Astrocyte (in vitro differentiated cells and primary cell): ENCODE measurements around the gene CYLD. TPM values are rescaled to one million over a fixed set of nuclear protein-coding genes. Genes with fewer than 3 reads are reported as not detected.

ENCODE experiments used
- DNase-seq: peaks from one replicate; pipeline ENCODE4 v3.0.0-alpha.2; 2010; ENCODE audit warnings: low read depth
- FAIRE-seq: peaks from 2 replicates; lab custom pipeline; 2011; peaks lifted over from hg19 to GRCh38; lab: Jason Lieb, UNC
- H2AFZ ChIP-seq: 2 replicates; pipeline ENCODE4 v1.6.0; 2012; ENCODE audit warnings: low read depth, low read length, inconsistent platforms
- H3K27ac ChIP-seq: 2 replicates; pipeline ENCODE4 v1.5.1; 2011; ENCODE audit warnings: low read depth, low read length, inconsistent platforms
- H3K27me3 ChIP-seq: 2 replicates; pipeline ENCODE4 v1.6.0; 2011; ENCODE audit warnings: low read length, inconsistent platforms; ENCODE audit not compliant: insufficient read depth
- H3K36me3 ChIP-seq: 2 replicates; pipeline ENCODE4 v1.5.1; 2011; ENCODE audit warnings: low read length, inconsistent platforms; ENCODE audit not compliant: insufficient read depth
- H3K4me1 ChIP-seq: 2 replicates; pipeline ENCODE4 v1.5.1; 2011; ENCODE audit warnings: low read length, inconsistent platforms; ENCODE audit not compliant: insufficient read depth
- H3K4me2 ChIP-seq: 2 replicates; pipeline ENCODE4 v1.6.0; 2012; ENCODE audit warnings: low read length, inconsistent platforms
- H3K4me3 ChIP-seq: 2 replicates; pipeline ENCODE4 v1.5.1; 2011; ENCODE audit warnings: low read depth, mild to moderate bottlenecking, low read length, inconsistent platforms; ENCODE audit not compliant: insufficient read depth
- H3K79me2 ChIP-seq: 2 replicates; pipeline ENCODE4 v1.6.0; 2012; ENCODE audit warnings: mild to moderate bottlenecking, low read length, inconsistent platforms; ENCODE audit not compliant: insufficient read depth
- H3K9ac ChIP-seq: 2 replicates; pipeline ENCODE4 v1.6.0; 2012; ENCODE audit warnings: mild to moderate bottlenecking, low read length, inconsistent platforms
- H3K9me3 ChIP-seq: 2 replicates; pipeline ENCODE4 v1.5.1; 2012; ENCODE audit warnings: low read depth, mild to moderate bottlenecking, low read length, inconsistent platforms; ENCODE audit not compliant: insufficient read depth
- H4K20me1 ChIP-seq: 2 replicates; pipeline ENCODE4 v1.6.0; 2012; ENCODE audit warnings: low read length, inconsistent platforms; ENCODE audit not compliant: insufficient read depth
- H3K27ac Mint-ChIP-seq: one replicate; pipeline ENCODE4 v1.8.0; 2021; ENCODE audit warnings: mild to moderate bottlenecking, mixed read lengths; ENCODE audit not compliant: unreplicated experiment
- H3K27me3 Mint-ChIP-seq: one replicate; pipeline ENCODE4 v1.8.0; 2021; ENCODE audit warnings: low read depth, mixed read lengths; ENCODE audit not compliant: unreplicated experiment
- H3K36me3 Mint-ChIP-seq: one replicate; pipeline ENCODE4 v1.8.0; 2021; ENCODE audit warnings: low read depth, mixed read lengths; ENCODE audit not compliant: unreplicated experiment
- H3K4me1 Mint-ChIP-seq: one replicate; pipeline ENCODE4 v1.8.0; 2021; ENCODE audit warnings: low read depth, mixed read lengths; ENCODE audit not compliant: unreplicated experiment
- H3K4me3 Mint-ChIP-seq: one replicate; pipeline ENCODE4 v1.8.0; 2021; ENCODE audit warnings: mild to moderate bottlenecking, moderate library complexity, mixed read lengths; ENCODE audit not compliant: unreplicated experiment
- H3K9me3 Mint-ChIP-seq: one replicate; pipeline ENCODE4 v1.8.0; 2021; ENCODE audit warnings: mild to moderate bottlenecking, mixed read lengths; ENCODE audit not compliant: unreplicated experiment
- CTCF ChIP-seq: IDR thresholded peaks from 2 replicates; pipeline ENCODE4 v1.5.1; 2011; ENCODE audit warnings: low read depth, mild to moderate bottlenecking, inconsistent platforms, low read length, moderate library complexity; ENCODE audit not compliant: insufficient read depth
- EZH2 ChIP-seq: IDR thresholded peaks from 2 replicates; pipeline ENCODE4 v1.6.1; 2012; ENCODE audit warnings: mild to moderate bottlenecking, low read length, inconsistent platforms; ENCODE audit not compliant: insufficient read depth
- total RNA-seq: library from RNA; stranded (reverse); gene quantifications from 2 replicates; pipeline ENCODE4 v1.2.1, GENCODE V29; 2021

CYLD gene
- total RNA-seq, 1 donor from 2014 or later, result 34.2 TPM

GRCh38 chr16:50752471-50753235 lies 10.8 kb downstream of the CYLD start:
- DNase-seq (no peak), FAIRE-seq (no peak)
- Histone ChIP-seq H3K27me3 (no peaks in the 10 kb centered on the region), H3K36me3 (peaks cover 18% of the 10 kb centered on the region), H3K79me2 (no peaks in the 10 kb centered on the region), H3K4me2 (no peak overlapping the region), H4K20me1 (no peaks in the 10 kb centered on the region), H3K27ac (no peak overlapping the region), H3K4me1 (no peaks in the 10 kb centered on the region), H3K4me3 (no peak overlapping the region), H3K9me3 (no peaks in the 10 kb centered on the region), H2AFZ (no peak overlapping the region), H3K9ac (no peak overlapping the region)
- H3K27ac Mint-ChIP-seq, result no peak overlapping the region
- peaks cover under 1% of the 10 kb centered on the region for H3K4me1 Mint-ChIP-seq
- no peaks in the 10 kb centered on the region for H3K27me3 Mint-ChIP-seq
- no peak for TF ChIP-seq CTCF
- TF ChIP-seq EZH2, result no peak
- H3K9me3 Mint-ChIP-seq, result no peaks in the 10 kb centered on the region
- peaks cover 10% of the 10 kb centered on the region for H3K36me3 Mint-ChIP-seq
- H3K4me3 Mint-ChIP-seq, result no peak overlapping the region

- peaks cover 6% of the 10 kb centered on the region for H3K36me3 Mint-ChIP-seq
- H3K79me2 ChIP-seq, result no peaks in the 10 kb centered on the region
- no peak overlapping the region for H3K4me3 Mint-ChIP-seq
These were observed 14.6 kb downstream of the CYLD start for GRCh38 chr16:50756473-50756872.

More at GRCh38 chr16:50756473-50756872, 14.6 kb downstream of the CYLD start:
- no peak overlapping the region for H2AFZ ChIP-seq
- H3K9me3 ChIP-seq, result no peaks in the 10 kb centered on the region
- H3K4me1 ChIP-seq, result no peaks in the 10 kb centered on the region
- H3K27ac ChIP-seq, result no peak overlapping the region
- Mint-ChIP-seq H3K9me3 (no peaks in the 10 kb centered on the region), H3K27ac (no peak overlapping the region), H3K4me1 (no peaks in the 10 kb centered on the region), H3K27me3 (no peaks in the 10 kb centered on the region)
- TF ChIP-seq EZH2, result no peak
- no peak for TF ChIP-seq CTCF
- H3K4me3 ChIP-seq, result no peak overlapping the region
- H4K20me1 ChIP-seq, result peaks cover 3% of the 10 kb centered on the region
- H3K27me3 ChIP-seq, result no peaks in the 10 kb centered on the region
- DNase-seq (no peak), FAIRE-seq (no peak)
- H3K9ac ChIP-seq, result no peak overlapping the region
- no peak overlapping the region for H3K4me2 ChIP-seq
- H3K36me3 ChIP-seq, result peaks cover 13% of the 10 kb centered on the region
